Measurements from ENCODE around the gene PRX.

- TF ChIP-seq KLF10 (CRISPR knock-in tag; IDR thresholded peaks at IDR 0.05): no peak
- TF ChIP-seq EZH2 (IDR thresholded peaks at IDR 0.05; ENCODE audit: borderline replicate concordance, low read depth, low read length): no peak
- TF ChIP-seq CHD2 (IDR thresholded peaks at IDR 0.05; ENCODE audit: low read depth, low read length): no peak
- no peak for TF ChIP-seq BCL6 (CRISPR knock-in tag; IDR thresholded peaks at IDR 0.05)
- peak in 2 of 3 experiments; percentile 27 to 39; a peak in 2 of 6 replicates for TF ChIP-seq CTCF (IDR thresholded peaks at IDR 0.05 in 2 of 3, conservative IDR thresholded peaks at IDR 0.05 in 1 of 3; ENCODE audit: insufficient read depth in 2 of 3, low read depth in 1 of 3, low read length in 3 of 3)
- TF ChIP-seq POLR2A (conservative IDR thresholded peaks at IDR 0.05): no peak
- TF ChIP-seq ZBTB33 (CRISPR knock-in tag; IDR thresholded peaks at IDR 0.05): peak; percentile 91
- TF ChIP-seq ATF6 (CRISPR knock-in tag; IDR thresholded peaks at IDR 0.05): no peak
- TF ChIP-seq HDAC2 (IDR thresholded peaks at IDR 0.05): no peak
- TF ChIP-seq CBFB (CRISPR knock-in tag; IDR thresholded peaks at IDR 0.05): no peak
- no peak for TF ChIP-seq GABPB1 (CRISPR knock-in tag; IDR thresholded peaks at IDR 0.05)
Measured at GRCh38 chr19:40366697-40367561, 46.2 kb downstream of the PRX start.
